DND-41 (cell line): ENCODE results near the gene SLC35A4.

ENCODE experiments used
- CTCF ChIP-seq: IDR thresholded peaks from 2 replicates; pipeline ENCODE4 v1.5.1; 2012; ENCODE audit warnings: borderline replicate concordance, low read length, moderate library complexity, mild to moderate bottlenecking; ENCODE audit not compliant: poor library complexity, severe bottlenecking; ENCODE audit errors: extremely low read depth
- EZH2 ChIP-seq: IDR thresholded peaks from 3 replicates; pipeline ENCODE4 v1.6.1; 2012; ENCODE audit warnings: borderline replicate concordance, low read depth, mild to moderate bottlenecking, moderate library complexity, low read length, inconsistent platforms; ENCODE audit not compliant: severe bottlenecking

- TF ChIP-seq CTCF (no peak), EZH2 (no peak)
Measured at GRCh38 chr5:140590861-140591260, 26.2 kb downstream of the SLC35A4 start.
